Activated T-cell treated with anti-CD3 and anti-CD28 coated beads for 24 hours (primary cell): Measurements from ENCODE around the gene SARS1.
"Not testable (repeated sequence)": the region's sequence is repeated elsewhere in the genome, so short reads cannot be mapped to it uniquely, and the experiment has no call there.

Experiments used
- DNase-seq: peaks from one replicate; pipeline ENCODE4 v3.0.0-alpha.2; 2020; ENCODE audit warnings: low read depth

Gene SARS1

DNA sequence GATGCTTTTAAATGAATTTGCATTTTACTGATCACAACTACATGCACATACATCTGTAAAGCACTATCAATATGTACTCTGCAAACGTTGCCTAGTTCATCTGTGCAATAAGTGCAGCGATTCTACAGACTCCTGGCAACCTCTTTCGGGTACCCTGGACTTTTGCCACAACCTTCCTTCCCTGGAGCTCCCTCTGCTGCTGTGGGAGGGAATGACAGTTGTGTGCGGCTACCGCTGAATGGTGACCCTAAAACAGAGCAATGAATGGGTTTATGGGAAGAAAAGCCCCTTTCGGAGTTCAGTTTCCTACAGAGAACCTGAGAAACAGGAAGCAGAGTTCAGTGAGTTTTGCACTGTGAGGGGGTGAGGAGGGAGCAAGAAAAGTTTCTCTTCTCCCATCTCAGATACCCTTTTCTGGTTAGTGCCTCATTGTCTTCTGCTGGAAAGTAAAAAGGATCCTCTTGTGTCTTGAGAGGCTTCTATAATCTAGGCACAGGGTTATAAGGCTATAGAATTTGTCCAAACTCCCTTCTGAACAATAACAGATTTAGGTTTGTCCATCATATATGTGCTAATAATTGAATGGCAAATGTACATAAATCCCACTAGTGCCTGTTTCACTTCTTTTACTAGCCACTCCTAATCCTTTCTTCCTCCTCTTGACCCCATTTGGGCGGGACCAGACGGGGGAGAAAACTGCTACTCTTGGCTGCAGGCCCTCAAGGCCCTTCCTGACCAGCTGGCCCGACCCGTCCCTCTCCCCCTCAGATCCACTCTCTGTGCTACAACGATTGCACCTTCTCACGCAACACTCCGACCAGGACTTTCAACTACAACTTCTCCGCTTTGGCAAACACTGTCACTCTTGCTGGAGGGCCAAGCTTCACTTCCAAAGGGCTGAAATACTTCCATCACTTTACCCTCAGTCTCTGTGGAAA is 19.8 kb upstream of the SARS1 start:
- DNase-seq = peak; percentile 38

DNA sequence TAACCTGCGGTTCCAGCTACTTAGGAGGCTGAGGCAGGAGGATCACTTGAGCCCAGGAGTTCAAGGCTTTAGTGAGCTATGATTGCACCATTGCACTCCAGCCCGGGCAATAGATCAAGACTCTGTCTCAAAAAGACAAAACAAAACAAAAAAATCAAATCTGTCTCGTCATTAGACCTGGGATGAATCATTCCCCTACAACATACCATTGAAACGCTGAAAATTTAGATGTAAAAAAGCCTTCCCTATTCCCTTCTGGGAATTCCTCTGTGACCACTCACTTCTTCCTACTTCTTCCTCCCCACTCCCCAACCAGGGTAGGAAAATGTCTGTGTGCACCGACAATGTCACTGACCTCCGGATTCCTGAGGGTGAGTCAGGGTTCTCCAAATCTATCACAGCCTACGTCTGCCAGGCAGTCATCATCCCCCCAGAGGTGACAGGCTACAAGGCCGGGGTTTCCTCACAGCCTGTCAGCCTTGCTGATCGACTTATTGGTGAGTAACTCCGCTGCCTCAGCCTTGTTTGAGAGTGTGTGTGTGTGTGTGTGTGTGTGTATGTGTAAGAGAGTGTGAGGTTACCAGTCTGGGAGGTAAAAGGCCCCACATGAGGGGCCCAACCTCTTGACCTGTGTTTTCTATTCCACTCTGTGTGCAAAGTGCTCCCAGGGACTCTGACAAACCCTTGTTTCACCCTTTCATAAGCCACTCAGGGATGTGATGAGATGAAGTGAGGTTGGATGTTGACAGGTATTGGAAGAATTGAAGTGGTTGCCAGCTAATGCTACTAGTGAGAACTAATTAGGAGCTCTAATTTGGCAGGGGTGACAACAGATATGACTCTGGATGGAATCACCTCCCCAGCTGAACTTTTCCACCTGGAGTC is 16.3 kb upstream of the SARS1 start:
- DNase-seq = no peak

DNA sequence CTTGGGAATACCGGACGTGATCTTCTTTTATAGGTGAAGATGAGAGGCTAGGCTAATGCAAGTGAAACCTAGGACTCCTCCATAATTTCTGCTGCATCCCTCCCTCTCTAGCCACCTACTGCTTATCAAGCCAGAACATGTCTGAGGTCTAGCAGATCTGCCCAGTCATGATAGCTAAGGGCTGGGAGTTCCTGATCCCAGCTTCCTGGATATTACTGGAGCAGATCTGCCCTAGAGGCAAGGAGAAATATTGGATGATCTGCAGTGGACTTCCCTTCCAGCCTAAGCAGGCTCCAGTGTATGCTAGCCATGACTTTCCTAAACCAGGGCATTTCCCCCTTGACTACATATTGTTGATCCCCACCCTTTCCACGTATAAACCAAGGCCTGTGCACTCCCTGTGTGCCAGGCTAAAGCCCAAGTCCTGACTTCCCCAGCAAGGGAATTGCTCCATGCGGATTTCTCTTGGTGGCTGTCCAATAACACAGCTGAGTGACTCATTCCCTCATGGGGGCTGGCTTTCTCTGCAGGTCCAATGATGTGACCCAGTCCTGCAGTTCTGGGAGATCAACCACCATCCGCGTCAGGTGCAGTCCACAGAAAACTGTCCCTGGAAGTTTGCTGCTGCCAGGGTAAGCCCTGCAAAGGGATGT is 15.5 kb upstream of the SARS1 start:
- no peak for DNase-seq

DNA sequence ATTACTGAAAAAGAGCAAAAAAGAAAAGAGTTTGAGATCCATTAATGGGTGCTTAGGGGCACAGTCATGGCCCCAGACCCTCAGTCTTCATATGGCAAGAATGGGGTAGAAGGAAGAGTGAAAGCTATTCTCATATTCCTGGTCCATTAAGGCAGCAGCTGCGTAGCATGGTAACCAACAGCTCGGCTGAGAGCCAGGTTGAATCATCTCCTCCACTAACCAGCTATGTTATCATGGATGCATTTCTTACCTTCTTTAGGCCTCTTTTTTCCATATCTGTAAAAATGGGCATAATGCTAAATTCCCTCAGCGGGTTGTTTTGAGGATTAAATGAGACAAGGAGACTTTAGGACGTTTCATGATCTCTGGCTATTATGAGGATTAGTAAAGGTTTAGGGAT is 15.0 kb upstream of the SARS1 start:
- DNase-seq = no peak

DNA sequence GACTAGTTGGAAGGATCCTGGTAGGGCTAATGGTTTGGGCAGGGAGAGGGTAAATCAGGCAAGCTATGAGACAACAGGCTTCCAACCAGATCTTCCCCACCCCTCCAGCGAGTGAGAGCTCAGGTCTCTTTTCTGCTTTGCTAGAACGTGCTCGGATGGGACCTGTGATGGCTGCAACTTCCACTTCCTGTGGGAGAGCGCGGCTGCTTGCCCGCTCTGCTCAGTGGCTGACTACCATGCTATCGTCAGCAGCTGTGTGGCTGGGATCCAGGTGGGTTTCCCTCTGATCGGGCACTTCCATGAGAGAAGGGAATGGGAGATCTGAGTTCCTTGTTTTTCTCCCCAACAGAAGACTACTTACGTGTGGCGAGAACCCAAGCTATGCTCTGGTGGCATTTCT is 14.0 kb upstream of the SARS1 start:
- DNase-seq = no peak

DNA sequence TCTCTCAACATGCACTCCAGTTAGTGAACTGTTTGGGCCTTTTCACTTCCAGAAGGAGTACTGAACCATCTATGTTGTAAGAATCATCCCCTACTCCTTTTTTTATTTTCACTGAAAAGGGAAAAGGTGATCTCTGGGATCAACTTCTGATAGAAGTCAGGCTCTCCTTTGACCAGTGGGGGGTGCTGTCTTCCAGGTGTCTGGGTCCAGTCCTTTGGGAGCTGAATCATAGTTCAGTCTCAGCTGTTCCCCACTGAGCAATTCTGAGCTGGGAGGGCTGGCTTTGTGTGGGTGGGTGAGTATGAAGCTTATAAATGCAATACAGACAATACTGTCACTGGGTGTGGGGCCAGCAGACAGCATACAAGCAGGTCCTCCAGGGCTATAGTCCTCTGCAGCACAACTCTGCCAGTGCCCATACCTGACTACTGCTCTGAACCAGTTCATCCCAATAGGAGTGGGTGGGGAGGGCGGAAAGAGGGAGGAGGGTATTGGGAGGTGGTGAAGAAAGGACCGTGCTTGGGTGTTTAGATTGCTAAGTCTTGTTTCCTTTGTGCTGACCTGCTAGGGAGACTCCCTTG is 12.5 kb upstream of the SARS1 start:
- DNase-seq = peak; percentile 75

DNA sequence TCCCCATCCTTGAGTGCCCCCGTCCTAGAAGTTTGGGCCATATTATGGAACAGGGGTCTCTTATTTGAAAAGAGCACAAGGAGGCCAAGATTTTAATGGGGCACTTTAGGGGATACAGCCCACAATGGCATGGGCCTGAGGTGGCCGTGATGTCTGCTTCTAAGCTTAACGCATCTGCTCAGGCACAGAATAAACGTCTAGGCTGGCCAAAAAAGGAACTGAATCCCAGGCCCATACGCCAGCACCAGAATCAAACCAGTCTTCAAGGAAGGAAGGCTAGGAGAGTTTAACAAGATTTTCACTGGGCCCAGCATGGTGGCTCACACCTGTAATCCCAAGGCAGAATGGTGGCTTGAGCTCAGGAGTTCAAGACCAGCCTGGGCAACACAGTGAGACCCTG is 9.2 kb upstream of the SARS1 start:
- no peak for DNase-seq

DNA sequence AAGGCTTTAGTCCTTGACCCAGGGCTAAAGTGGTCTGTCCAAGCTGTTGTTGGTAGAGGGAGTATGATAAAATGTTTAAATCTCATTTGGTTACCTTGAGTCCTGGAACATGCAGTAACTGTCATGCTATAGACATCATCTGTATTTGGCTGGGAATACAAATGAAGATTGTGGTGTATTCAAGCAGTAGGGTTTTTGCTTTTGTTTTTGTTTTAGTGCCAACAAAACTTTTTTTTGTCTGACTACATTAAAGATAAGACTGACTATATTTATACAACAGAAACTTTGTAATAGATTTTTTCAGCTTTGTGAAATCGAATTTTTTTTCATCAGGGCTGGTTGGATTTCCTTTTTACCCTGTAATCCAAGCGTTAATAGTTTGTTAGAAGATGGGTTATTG is 7.4 kb upstream of the SARS1 start:
- no peak for DNase-seq

DNA sequence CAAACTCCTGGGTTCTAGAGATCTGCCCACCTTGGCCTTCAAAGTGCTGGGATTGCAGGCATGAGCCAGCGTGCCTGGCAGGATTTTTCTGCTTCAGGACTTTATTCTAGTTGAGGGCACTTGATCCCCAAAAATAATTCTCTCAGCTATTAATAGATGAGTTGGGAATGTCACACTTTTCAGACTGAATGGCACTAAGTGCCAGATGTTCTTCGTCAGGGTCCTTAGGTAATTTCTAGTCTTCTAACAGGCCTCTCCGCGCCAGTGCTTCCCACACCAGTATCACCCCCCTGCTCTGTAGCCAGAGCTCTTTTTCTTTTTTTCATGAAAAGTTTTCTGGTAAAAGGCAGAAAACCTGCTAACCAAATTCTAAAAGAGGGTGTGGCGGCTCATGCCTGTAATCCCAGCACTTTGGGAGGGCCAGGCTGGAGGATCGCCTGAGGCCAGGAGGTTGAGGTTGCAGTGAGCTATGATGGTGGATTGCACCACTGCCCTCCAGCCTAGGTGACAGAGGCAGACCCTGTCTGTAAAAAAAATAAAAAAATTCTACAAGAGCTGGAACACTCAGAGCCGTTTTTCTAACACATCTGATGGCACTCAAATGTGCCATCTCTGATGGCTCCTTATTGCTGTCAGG is 6.1 kb upstream of the SARS1 start:
- DNase-seq = no peak

DNA sequence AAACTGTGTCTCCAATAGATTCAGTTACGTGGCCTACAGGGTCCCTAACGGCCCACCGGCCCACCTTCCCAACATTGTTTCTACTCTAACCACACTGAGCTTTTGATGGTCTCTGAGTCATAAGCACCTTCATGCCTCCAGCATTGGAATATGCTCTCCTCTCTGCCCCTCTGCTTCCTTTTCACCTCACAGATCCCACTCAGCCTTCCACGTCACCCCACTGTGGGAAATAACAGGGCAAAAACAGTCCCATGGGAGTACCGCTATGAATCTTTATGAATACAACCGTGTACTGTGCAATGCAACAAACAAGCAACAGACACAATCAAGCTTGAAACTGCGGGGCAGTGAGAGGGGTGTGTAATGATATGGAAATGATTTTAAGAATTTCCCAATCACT is 5.3 kb upstream of the SARS1 start:
- DNase-seq = no peak

DNA sequence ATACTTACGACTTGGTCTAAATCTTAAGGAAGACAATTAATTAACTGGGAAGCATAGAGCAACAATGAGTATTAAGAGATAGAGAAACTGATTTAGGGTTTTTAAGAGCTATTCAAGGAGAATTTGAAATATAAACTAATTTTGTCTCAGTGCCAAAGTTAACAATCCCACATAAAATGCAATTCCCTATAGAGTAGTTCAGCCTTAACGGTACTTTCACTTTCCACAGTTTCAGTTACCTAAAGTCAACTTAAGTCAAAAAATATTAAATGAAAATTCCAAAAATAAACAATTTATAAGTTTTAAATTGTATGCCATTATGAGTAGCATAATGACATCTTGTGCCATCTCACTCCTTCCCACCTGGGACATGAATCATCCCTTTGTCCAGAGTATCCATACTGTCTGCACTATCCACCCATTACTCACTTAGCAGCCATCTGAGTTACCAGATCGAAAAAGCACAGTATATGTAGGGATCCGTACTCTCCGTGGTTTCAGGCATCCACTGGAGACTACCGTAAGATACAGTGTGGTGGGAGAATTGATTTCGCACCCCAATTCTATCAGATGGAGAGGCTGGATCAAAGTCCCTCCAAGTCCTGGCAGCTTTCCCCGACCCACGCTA is 4.8 kb upstream of the SARS1 start:
- DNase-seq = no peak

DNA sequence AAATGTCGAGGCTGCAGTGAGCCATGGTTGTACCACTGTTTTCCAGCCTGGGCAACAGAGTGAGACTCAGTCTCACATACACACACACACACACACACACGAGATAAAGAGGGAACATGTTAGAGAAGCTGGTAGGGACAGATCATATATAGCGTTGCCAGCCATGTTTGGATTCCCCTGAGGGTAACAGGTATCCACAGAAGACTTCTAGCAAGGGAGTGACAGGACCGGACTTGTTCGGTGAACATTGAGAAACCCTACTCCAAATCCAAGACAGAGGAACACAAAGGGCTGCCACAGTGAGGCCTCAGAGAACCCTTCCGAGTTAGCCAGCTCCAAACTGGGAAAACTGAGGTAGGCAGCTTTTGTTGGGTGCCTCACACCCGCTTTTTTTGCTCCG is 3.7 kb upstream of the SARS1 start:
- DNase-seq = no peak

DNA sequence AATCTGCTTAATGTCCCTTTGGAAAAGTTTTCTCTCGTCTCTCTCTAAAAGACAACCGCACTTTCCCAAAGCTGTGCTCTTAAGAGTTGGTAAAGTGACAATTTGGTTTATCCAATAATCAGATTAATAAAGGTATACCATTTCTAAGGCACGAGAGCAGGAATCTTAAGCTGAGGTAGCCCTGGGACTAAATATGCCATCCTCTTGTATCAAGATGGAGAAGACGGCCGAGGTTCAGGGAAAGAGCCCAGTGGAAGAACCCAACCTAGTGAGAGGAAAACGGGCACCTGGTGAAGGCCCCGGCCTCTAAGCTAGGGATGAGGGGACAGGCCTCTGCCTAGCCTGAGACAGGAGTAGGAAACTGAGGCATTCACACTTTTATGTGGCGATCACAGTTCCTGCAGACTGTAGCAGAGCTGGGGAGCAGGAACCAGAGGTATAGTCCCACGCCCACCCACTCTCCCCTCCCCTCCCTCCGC is 334 bp upstream of the SARS1 start:
- no peak for DNase-seq

DNA sequence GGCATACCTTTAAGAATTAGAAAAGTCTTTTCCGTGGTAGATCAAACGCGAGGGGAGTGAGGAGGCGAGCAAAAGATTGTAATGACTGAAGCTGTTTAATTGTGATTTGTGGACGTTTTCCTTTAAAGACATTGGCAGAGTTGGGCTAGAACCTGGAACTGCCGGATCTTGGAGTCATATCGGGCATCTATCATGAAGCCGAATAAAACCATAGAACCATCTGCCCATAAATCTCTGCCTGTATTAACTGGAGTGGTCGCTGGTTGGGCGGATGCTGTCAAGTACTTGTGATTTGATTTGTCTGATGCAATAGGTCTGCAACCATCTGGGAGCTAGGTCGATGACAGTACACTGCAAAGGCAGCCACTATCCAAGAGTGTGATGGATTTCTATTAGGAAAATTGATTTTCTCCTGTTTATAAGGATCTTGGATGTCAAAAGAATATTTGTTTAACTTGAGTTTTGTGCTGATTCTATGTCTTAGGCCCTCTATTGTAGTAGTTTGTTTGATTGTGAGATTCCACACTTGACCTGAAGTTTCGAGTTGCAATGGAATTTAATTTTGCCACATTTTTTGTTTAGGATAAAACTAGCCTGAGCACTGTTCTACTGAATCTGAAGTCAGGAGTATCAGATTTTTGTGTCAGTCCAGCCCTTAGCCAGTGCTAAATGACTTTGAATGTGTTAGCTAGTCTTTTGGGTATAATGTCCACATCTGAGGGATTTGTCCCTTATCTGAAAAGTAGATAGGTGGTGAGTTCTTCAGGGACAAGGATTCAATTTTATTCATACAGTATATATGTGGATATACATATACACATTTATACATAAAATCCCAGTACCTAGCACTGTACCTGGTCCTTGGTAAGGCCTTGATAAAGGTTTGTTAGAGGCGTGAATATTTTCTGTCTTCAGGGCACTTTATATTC is 1.2 kb downstream of the SARS1 start:
- DNase-seq = peak; percentile 31

DNA sequence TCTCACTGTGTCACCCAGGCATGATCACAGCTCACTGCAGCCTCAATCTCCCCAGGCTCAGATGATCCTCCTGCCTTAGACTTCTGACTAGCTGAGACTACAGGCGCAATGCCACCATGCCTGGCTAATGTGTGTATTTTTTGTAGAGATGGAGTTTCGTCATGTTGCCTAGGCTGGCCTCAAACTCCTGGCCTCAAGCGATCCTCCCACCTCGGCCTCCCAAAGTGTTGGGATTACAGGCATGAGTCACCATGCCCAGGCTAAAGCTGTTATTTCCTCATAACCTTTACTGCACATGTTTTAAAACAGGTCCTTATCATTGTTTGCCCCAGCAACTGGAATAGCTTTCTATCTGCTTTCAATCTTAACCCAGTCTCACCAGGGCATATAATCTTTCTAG is 2.9 kb downstream of the SARS1 start:
- no peak for DNase-seq

DNA sequence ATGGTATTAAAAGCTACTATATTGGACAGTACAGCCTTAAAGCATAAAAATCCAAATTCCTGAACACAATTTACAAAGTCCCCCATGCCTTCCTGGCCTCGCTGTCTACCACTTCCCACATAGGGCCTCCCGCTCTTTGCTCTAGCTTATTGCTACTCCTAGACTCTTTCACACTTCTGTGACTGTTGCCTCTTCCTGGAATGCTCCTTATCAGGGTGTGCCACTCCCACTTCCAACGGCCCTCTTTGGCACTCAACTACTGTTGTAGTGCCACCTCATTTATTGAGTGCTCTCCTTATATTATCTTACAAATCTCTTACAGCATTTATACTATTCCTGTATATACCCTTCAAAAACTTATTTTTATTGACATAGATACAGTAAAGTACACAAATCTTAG is 4.8 kb downstream of the SARS1 start:
- DNase-seq = no peak

DNA sequence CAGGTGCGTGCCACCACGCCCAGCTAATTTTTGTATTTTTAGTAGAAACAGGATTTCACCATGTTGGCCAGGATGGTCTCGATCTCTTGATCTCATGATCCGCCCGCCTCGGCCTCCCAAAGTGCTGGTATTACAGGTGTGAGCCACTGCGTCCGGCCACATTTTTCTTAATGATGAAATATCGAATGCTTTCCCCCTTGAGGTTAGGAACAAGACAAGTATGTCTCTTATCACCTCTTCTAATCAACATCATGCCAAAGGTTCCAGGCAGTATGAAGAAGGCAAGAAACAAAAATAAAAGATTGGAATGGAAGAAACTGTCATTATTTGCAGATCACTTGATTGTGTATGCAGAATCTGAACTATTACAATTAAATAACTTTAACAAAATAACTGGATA is 7.5 kb downstream of the SARS1 start:
- not testable (repeated sequence) for DNase-seq

DNA sequence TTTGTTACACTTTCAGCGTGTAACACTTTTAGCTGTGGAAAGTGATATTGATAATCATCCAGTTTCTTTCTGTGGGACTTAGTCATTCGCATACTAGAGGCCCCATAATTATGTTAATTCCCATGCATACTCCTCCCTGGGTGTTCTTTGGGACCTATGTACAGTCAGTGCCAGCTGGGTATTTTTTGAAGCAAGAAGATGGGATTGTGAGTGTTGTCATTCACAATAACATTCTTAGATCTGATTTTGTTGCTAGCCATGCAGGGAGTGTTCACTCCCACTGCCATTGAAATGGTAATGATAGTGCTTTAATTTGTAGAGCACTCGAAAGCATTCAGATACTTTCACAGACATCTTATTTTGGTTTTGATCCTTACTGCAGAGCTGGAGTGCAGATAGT is 11.6 kb downstream of the SARS1 start:
- no peak for DNase-seq

DNA sequence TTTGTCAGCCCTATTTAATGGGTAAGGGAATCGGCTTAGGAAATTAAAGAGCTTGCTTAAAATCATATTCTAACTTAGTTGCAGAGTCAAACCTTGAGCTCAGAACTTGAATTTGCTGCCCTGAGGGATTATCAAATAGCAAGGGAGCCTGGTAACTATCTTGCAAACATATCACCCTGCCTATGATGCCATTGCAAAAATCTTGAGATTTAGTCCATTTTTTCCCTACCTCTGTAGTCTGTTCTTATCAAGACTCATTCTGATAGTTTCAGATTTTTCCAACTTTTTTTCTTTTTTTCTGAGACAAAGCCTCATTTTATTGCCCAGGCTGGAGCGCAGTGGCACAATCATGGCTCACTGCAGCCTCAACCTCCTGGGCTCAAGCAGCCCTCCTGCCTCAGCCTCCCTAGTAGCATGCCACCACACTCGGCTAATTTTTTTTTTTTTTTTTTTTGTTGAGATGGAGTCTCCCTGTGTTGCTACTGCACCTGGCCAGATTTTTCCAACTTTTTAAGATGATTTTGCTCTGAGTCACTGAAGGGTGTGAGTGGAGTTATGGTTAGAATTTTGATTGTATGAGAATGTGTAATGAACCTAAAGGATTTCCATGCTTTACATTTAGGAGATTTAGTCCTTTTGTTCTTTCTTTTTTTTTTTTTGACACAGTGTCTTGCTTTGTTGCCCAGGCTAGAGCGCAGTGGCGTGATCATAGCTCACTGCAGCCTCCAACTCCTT is 12.2 kb downstream of the SARS1 start:
- no peak for DNase-seq
